HG03558 (cell line): ENCODE results near the gene PLAU.
"Not testable (repeated sequence)": the region's sequence is repeated elsewhere in the genome, so short reads cannot be mapped to it uniquely, and the experiment has no call there.

Experiments used
- ATAC-seq: cut with Tn5 transposase; IDR thresholded peaks from one replicate; pipeline ENCODE4 v1.9.1; 2021; ENCODE audit warnings: moderate number of reproducible peaks; ENCODE audit not compliant: unreplicated experiment; ENCODE audit errors: extremely low read depth

PLAU gene

DNA sequence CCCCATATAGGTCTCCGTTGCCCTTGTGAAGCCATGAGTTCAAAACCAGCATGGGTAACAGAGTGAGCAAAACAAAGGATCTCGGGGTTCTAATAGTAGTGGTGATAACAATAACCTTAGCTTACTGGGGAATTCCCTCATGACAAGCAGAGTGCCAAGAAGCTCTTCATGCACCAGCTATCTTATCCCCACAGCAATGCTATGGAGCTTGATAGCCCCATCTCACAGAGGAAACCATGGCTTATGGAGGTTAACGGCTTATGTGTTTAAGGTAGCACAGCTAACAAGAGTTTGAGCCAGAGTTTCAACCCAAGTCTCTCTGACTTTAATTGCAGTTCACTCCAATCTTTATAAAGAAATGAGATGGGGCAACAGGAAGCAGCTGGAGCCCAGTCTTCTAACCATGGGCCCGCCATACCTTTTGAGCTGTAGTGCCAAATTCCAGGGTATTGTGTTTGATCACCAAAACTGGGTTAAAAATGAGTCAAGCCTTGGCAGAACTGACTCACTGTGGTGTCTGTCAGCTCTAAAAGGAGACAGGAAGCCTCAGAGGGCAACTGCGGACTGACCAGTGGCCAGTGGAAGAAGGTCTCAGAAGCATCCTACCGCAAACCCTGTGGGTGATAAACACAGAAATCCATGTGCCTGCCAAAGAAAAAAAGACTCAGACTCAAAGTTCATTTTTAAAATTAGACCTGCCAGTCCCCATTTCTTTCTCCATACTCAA lies 16.5 kb upstream of the PLAU start:
- no peak for ATAC-seq

DNA sequence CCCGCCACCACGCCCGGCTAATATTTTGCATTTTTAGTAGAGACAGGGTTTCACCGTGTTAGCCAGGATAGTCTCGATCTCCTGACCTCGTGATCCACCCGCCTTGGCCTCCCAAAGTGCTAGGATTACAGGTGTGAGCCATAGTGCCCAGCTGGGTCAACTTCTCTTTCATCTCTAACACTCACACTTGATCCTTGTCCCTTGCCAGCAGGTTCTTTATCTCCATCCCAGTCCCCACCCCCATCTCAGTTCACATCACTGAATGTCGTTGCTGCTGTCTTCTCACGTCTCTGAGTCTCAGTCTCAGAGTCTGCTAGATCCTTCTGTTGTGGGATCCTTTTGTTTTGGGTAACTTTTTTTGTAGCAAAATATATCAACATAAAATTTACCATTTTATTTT lies 15.6 kb upstream of the PLAU start:
- not testable (repeated sequence) for ATAC-seq

DNA sequence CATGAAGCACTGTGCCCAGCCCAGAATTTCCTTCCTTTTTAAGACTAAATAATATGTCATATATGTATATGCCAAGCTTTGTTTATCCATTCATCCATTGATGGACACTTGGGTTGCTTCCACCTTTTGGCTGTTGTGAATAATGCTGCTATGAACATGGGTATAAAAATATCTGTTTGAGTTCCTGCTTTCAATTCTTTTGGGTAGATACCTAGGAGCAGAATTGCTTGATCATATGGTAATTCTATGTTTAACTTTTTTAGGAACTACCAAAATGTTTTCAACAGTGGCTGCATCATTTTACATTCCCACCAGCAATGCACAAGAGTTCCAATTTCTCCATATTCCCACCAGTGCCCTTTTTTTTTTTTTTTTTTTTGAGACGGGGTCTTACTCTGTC lies 13.2 kb upstream of the PLAU start:
- ATAC-seq, result no peak

DNA sequence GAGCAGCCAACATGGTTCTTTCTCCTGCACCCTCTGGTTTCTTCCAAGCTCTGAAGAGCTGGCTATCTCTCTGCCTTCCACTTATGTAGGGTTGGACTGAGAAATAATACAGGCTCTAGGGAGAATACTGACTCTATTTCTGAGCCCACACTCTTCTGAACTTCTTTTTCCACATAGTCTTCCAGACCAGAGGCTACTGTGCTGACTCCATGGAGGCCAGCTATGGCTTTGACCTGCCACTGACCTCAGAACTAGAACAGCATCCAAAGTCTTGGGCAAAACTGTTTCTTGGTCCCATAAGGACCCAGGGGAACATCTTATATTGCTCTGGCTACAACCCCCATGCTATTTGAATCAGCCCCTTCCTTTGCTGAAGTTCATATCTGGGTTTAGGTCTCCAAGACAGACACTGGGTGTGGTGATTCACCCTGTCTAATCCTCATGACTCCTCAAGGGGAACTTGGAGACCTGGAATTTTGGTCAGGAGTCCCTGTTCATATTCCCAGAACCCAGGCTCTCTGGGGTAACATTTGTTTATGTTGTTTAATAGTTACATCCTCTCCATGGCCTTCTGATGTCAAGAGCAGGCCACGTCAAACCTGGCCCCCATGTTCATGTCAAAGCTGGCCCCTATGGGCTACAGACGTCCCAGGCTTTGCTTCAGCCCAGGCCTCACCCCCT lies 12.1 kb upstream of the PLAU start:
- ATAC-seq, result no peak

DNA sequence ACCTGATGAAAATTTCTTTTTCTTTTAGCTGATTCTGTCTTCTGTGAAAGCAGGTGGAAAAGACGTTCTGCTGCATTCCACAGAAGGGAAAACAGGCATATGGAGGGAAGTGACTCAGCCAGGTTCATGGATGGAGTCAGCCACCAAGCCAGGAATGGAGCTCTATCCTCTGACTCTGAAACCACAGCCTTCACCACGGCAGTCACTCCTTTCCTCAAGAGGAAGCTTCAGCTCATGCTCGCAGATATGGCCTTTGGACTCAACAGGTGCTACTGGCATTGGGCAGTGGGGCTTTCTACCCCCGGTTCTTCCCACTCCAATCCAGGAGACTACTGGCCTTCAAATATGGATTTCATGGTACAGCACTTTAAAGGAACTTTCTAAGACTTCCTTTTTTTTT lies 11.5 kb upstream of the PLAU start:
- ATAC-seq, result no peak

DNA sequence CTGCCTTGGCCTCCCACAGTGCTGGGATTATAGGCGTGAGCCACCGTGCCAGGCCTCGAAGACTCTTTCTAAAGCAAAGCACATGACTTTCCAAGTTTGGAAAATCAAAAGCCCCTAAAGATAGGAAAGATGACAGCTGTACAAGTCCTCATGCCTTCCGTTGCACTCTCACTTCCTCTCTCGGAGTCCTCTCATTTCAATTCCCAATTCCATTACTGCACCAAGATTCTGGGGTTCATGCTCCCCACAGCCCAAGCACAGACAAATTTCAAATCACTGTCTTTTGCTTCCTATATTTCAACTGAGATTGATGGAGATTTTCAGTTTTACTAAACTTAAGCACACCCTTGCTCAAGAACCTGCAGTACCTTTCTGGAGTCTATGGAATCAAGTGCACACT lies 10.9 kb upstream of the PLAU start:
- no peak for ATAC-seq

DNA sequence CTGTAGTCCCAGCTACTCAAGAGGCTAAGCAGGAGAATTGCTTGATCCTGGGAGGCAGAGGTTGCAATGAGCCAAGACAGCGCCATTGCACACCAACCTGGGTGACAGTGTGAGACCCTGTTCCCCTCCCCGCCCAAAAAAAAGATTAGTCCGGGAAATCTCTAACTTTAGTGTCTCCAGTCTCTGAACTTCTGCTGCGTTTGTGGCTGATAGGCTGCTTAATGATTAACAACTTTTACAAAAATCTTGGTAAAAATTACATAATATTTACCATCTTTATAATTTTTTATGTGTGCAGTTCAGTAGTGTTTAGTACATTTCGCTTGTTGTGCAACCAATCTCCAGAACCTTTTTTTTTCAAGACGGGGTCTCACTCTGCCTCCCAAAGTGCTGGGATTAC lies 9.7 kb upstream of the PLAU start:
- no peak for ATAC-seq

DNA sequence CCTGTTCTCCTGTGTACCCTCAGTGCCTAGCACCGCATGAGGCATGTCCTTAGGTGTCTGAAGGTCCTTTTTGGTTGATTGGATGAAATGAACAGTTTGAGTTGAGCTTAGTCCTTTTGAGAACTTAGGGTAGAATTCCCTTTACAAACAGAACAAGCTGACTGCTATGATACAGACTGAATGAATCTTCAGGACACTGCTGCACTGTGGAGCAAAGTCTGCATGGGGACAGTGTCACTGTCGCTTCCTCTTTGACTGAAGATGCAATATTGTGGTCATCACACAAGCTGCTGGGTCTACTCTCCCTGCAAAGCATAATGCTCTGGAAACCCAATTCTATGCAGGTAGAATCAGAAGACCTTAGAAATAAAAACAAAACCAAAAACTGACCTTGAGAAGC lies 8.6 kb upstream of the PLAU start:
- no peak for ATAC-seq

DNA sequence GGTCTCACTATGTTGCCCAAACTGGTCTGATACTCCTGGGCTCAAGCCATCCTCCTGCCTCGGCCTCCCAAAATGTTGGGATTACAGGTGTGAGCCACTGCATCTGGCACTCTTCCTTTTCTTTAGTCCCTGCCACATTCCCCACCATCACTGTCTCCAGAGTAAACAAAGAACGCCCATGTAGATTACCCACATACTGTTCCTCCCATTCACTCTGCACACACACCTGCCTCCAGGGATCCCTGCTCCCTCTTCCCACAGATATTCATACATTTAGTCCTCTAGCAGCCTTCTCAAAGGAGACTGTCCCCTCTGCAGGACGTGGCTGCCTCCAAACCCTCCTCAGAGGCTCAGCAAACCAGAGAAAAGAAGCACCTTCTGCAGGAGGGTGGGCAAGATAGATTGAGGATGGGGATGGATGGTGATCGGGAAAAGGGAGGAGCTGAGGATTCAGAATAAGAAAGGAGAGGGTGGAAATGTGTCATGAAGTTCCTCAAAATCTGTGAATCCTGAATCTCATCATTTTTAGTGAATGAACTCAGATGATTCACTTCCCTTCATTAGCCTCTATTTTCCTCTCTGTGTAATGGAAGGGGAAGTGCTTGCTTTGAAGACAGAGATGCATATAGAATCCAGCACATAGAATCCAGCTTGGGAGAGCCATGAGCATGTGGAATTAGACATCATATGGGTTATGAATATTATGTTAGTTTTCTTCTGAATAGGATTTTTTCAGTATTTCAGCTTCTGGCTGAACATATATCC lies 5.5 kb upstream of the PLAU start:
- no peak for ATAC-seq

DNA sequence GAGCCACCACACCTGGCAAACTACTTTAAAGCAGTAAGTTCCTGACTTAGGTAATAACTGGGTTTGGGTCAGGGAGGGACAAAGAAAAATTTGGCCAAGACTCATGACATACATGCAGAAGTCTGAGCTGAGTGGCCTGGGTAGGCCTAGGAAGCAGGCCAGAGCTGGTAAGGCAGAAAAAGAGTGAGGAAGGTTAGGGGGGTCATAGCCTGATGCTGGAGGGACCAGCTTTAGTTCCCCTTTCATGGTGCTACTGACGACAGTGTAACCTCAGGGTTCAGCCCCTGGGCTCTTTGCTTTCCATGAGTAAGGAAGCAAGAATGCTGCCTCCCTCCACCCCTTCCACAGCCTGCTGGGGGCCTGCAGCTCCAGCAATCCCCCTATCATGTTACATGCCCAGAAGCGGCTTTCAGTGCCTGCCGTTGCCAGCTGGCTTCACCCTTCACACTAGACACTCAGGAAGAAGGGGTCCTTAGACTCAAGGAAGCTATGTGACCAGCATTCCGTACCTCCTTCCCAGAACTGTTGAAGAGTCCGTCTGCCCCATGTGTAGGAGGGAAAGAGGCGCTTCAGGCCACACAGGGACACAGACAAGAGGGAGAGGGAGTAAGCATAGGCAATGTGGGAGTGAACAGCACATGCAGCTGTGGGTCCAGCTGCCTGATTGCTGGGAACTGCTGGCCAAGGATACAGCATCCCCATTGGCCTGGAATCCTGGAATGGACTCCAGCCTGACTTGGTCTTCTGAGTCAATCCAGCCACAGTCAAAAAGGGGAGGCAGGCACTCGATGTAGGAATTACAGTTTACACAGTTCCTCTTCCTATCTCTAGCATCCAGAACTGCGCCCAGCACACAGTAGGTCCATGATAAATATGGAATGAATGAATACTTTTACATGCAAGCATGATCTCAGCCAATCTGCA lies 4.1 kb upstream of the PLAU start:
- no peak for ATAC-seq

DNA sequence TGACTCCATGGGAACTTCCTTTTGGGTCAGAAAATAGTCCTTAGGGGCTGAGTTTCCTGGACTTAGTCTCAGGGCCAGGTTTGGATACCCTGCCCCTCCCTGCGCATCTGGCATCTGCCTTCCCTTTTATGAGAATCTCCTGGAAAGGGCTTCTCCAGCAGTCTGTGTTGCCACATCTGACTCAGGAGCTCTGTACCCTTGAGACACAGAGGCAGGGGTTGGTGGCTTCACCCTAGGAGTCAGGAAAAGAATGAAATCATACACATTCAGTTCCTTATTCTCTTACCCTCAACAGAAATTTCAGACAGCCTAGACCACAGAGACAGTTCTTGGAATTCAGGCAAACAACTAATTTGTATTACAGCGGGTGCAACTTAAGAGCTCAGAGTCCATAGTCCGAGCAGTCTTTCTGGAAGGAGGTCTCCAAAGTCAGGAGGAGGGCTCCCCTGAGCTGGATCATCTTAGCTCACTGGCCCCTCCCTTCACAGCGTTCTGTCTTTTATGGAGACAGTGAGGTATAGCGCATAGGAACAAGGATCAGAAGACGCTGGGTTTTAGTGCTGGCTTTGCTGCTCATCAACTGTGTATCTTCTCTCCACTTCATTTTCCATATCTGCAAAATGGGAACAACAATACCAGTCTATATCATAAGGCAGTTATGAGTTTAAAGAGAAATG lies 3.0 kb upstream of the PLAU start:
- no peak for ATAC-seq

DNA sequence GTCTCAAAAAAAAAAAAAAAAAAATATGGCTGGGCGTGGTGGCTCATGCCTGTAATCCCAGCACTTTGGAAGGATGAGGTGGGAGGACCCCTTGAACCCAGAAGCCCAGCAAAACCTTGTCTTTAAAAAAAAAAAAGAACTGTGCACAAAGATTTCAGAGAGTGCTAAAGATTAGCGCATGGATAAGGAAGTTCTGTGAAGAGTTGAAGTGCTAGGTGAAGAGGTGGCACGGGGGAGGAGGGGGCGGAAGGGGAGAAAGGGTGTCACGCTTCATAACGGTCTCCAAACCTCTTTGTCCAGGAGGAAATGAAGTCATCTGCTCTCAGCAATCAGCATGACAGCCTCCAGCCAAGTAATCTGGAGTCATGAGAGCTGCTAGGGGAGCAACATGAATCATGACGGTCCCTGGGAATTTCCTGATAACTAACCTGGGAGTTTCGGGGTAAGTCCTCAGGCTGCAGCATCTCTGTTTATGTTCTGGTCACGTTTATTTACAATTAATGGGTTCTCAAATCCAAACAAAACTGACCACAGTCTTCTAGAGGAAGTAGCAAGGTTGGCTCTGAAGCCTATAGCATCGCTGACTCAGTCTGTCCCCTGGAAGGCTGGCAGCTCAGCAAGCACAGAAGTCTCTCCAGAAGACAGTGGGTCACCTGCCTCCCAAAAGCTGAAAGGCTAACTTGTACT lies 1.9 kb upstream of the PLAU start:
- ATAC-seq, result no peak

DNA sequence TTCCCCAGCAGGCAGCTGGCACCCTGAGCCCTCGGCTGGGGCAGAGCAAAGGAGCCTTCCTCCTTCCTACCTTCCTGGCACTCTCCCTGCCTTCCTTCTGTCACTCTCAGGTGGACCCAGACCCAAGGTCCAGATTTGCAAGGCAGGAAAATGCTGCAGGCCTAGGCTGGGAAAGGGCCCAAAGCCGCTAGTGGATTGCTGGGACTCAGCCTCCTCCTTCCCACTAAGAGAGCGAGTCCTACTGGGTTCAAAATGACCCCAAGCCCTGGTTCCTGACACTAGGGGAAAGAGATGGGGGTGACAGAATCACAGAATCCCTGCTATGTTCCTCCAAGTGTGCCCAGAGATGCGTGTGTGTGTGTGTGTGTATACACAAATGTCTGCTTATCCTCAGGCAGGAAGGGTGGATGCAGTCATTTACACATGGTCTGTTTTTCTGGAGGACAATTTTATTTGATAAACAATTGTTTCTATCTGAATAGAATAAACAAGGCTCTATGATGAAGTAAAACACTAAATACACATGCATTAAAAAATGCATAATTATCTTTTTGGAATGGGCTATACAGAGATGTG lies 1.3 kb upstream of the PLAU start:
- no peak for ATAC-seq

DNA sequence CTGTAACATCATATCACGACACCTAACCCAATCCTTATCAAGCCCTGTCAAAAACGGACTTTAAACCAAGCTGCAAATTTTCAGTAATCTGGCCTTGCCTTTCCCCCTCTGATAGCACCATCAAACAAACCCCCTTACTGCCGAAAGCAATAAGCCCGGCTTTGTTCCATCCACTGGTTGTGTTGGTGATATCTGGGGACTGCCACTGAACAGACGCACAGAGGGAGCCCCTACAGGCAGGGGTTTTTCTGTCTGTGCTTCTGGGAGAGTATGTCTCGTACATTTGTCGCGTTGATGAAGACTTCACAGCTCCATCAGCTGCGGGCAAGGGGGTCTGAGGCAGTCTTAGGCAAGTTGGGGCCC lies 550 bp upstream of the PLAU start:
- ATAC-seq, result no peak

DNA sequence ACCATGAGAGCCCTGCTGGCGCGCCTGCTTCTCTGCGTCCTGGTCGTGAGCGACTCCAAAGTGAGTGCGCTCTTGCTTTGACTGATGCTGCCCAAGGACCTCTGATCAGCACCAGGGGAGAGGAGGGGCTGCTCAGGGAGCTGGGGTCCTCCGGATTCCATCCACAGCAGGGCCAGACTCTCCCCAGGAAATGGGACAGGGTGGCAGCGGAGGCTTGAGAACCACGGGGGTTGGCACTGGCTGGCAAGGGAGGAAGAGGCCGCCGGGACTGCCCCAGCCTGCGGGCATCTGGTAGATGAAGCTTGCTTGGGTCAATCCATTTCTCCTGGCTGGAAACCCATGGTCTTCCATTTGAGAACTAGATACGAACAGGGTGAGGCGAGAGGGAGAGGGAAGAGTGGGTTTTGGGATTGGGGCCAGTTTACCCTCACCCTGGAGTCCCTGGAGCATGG lies 647 bp downstream of the PLAU start:
- no peak for ATAC-seq

DNA sequence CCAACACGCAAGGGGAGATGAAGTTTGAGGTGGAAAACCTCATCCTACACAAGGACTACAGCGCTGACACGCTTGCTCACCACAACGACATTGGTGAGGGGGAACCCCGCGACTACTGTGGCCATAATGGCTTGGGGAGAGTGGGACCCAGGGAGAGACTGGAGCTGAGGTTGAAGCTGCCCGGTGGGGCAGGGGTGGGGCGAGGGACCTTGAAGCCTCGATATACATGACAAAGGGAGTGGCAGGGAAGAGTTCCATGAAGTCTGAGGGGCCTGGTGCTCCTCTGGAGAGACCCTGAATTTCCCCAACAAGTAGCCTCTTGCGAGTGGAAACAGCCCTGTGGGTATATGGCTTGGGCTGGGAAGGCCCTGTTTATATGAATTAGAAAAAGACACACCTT lies 3.1 kb downstream of the PLAU start:
- ATAC-seq, result no peak

DNA sequence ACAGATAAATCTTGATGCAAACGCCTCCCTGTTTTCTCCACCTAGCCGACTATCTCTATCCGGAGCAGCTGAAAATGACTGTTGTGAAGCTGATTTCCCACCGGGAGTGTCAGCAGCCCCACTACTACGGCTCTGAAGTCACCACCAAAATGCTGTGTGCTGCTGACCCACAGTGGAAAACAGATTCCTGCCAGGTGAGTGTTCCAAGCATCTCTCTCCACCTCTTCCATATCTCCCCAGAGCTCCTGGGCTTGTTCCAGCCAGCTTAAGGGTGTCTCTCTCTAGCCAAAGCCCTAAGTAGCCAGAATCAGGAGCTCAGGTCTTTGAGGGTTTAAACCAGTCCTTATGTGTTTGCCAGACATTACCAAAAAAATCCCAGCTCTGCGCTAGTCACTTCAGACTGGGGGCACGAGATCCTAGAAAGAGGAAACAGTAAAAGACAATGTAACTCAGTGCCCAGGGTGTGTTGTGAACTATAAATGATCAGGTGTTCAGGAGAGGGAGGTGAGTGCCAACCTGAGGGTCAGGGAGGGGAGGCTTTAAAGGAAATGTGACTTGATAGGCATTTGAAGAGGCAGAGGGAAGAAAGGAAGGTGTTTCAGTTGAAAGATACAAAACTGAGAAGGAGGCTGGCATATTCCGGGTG lies 4.4 kb downstream of the PLAU start:
- no peak for ATAC-seq

DNA sequence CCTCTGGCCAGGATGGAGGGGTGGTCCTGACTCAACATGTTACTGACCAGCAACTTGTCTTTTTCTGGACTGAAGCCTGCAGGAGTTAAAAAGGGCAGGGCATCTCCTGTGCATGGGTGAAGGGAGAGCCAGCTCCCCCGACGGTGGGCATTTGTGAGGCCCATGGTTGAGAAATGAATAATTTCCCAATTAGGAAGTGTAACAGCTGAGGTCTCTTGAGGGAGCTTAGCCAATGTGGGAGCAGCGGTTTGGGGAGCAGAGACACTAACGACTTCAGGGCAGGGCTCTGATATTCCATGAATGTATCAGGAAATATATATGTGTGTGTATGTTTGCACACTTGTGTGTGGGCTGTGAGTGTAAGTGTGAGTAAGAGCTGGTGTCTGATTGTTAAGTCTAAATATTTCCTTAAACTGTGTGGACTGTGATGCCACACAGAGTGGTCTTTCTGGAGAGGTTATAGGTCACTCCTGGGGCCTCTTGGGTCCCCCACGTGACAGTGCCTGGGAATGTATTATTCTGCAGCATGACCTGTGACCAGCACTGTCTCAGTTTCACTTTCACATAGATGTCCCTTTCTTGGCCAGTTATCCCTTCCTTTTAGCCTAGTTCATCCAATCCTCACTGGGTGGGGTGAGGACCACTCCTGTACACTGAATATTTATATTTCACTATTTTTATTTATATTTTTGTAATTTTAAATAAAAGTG lies 6.0 kb downstream of the PLAU start:
- ATAC-seq, result no peak
